Lower leg skin (tissue), 4 donors: ENCODE results near the gene SYNPO2L. TPM values are rescaled to one million over a fixed set of nuclear protein-coding genes. Genes with fewer than 3 reads are reported as not detected.
A peak's percentile ranks its signal among the peaks of the same experiment; 100 is the strongest.
"Not testable (repeated sequence)": the region's sequence is repeated elsewhere in the genome, so short reads cannot be mapped to it uniquely, and the experiment has no call there.

ENCODE experiments used
- DNase-seq, 2 donors: peaks; one replicate each; pipeline ENCODE4 v3.0.0-alpha.2; 2019; ENCODE audit warnings: low spot score in 2 of 2
- H3K4me3 ChIP-seq: fragments of 200-600 bp; sonication (generic); 2 replicates; pipeline ENCODE4 v1.5.1; 2017; ENCODE audit warnings: mild to moderate bottlenecking, low read depth; ENCODE audit not compliant: poor library complexity, severe bottlenecking
- POLR2A ChIP-seq, 2 donors: fragments of 450-650 bp; IDR thresholded peaks; one replicate each; pipeline ENCODE4 v1.6.1; 2016 to 2017; ENCODE audit warnings: antibody characterized with exemption in 2 of 2, mild to moderate bottlenecking in 1 of 2, moderate library complexity in 1 of 2
- WGBS, 2 donors: methylation state at CpG; one replicate each; pipeline ENCODE4 v1.1.5; 2018; 5-methylcytosine and 5-hydroxymethylcytosine counted together
- intact Hi-C: fragments of 100-400 bp; cut with DNase I; formaldehyde crosslinking; loops from one replicate; pipeline ENCODE4 v1.15.0; 2023; ENCODE audit warnings: low total_unique reads
- total RNA-seq, 4 donors: library from RNA; depleted of rRNA; stranded (reverse); fragments of >200 nt; gene quantifications; one replicate each; pipeline ENCODE4 v1.1.0, GENCODE V29; 2016
- TF ChIP-seq, protein P1 (sequence below), 3 donors: fragments of 450-650 bp; IDR thresholded peaks; one replicate each; pipeline ENCODE4 v1.5.1; 2016; ENCODE audit warnings: antibody characterized with exemption in 3 of 3, mild to moderate bottlenecking in 3 of 3, moderate library complexity in 2 of 3

The SYNPO2L gene
- total RNA-seq, 4 donors from 2014 or later, result not detected

DNA sequence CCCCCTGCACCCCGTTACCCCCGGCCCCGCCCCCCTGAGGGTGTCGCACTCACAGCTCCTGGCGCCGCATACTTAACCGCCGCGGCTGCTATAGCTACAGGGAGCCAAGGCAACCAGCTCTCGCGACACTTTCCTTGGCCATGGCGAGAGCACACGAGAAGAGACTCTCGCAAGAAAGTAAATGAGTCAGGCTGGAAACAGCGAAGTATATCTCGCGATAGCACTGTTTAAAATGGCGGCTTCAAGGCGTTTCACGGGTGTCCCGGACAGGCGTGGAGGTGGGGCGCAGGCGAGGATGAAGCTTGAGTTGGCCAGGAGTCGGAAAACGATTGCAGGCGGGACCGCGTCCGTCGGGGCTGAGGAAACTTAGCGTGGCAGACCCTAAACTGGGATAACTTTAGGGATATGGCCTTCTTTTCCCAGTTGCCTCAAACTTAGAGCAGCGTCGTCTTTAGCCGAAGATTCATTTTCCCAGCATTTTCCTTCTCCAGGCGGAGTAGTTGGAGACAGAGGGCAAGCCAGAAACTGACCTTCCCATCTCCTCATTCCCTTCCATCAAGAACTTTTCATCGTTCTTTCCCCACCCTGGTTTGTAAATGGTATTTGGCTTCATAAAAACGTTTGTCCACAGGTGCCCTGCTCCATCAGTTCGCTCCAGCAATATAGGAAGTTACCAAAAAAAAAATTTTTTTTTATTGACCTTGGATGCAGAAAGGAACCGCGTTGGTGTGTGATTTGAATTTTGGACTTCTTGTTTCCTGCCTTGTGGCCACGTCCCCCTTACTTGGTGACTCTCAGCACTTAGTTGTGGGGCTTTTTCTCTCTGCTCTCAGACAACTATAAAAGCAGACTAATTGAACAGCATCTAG, 29.7 kb downstream of the SYNPO2L start:
- 1 to 2% methylated on average over 39 to 41 of the region's 42 CpGs for WGBS, 2 donors
- TF ChIP-seq, protein P1, sequence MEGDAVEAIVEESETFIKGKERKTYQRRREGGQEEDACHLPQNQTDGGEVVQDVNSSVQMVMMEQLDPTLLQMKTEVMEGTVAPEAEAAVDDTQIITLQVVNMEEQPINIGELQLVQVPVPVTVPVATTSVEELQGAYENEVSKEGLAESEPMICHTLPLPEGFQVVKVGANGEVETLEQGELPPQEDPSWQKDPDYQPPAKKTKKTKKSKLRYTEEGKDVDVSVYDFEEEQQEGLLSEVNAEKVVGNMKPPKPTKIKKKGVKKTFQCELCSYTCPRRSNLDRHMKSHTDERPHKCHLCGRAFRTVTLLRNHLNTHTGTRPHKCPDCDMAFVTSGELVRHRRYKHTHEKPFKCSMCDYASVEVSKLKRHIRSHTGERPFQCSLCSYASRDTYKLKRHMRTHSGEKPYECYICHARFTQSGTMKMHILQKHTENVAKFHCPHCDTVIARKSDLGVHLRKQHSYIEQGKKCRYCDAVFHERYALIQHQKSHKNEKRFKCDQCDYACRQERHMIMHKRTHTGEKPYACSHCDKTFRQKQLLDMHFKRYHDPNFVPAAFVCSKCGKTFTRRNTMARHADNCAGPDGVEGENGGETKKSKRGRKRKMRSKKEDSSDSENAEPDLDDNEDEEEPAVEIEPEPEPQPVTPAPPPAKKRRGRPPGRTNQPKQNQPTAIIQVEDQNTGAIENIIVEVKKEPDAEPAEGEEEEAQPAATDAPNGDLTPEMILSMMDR (IDR thresholded peaks at IDR 0.05), result no peak
- TF ChIP-seq POLR2A (IDR thresholded peaks at IDR 0.05), result peak in 1 of 2 donors; percentile 12
- DNase-seq, result peak; percentile 95 to 98
- peak overlapping the region; percentile 87 for H3K4me3 ChIP-seq
- intact Hi-C loops, result loop anchor here (5.0 kb wide), 1 partner anchor 94 kb away; no protein-coding TSS in a partner anchor

DNA sequence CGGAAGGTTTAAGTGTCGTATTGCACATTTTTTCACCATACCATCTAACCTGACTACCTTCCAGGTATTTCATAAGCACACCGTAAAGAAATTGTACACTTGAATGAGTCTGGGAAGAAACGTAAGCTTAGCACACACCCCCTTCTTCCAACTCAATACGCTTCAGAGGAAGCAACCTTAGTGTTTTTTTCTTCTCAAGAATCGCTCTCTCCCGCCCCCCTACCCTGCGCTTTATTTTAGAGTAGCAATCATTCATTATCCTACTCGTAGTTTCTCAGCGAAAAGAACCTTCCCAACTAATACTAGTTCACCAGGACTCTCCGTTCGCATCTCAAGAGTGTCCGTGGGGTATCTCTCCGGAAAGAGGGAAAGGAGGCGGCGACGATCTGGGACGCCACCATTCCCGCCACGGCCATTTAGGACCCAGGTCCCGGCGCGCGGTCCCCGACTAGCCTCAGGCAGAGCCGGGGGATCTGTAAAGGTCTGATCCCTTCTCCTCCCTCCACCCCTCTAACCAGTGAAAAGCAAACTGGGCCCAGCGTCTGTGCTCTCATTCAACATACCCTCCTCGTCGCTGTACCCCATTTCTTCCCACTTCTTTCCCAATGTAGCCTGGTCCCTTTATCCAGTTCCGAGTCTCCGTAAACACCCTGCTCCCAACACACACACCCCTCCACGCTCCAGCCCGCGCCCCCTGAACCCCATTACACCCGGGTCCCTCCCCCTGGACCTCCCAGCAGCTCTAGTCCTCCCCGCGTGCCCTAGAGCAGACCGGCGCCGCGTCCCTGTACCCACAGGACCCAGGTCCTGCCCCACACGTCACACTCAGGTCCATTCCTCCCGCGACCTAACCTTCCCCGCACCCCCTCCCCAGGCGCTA, 30.6 kb downstream of the SYNPO2L start:
- no peak for TF ChIP-seq POLR2A (IDR thresholded peaks at IDR 0.05)
- TF ChIP-seq, protein P1 (IDR thresholded peaks at IDR 0.05), result no peak
- no peak for DNase-seq
- intact Hi-C loops, result loop anchor here (5.0 kb wide), 1 partner anchor 93 kb away; no protein-coding TSS in a partner anchor
- WGBS, 2 donors, result 0 to 1% methylated on average over 45 to 46 of the region's 46 CpGs
- H3K4me3 ChIP-seq, result peak overlapping the region; percentile 87

DNA sequence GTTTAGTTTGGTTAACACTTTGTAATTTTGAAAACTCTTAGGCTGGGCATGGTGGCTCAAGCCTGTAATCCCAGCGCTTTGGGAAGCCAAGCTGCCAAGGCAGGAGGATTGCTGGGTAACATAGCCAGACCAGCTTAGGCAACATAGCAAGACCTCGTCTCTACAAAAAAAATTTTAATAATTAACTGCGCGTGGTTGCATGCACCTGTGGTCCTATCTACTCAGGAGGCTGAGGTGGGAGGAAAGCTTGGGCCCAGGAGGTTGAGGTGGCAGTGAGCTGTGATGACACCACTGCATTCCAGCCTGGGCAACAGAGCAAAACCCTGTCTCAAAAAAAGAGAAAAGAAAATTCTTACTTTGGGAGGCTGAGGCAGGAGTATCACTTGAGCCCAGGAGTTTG, 32.8 kb downstream of the SYNPO2L start:
- TF ChIP-seq POLR2A (IDR thresholded peaks at IDR 0.05), result no peak
- TF ChIP-seq, protein P1 (IDR thresholded peaks at IDR 0.05), result no peak
- WGBS, 2 donors, result 89 to 95% methylated on average over 4 of the region's 4 CpGs
- H3K4me3 ChIP-seq, result no peak overlapping the region
- no peak for DNase-seq
- intact Hi-C loops, result no loop called here

DNA sequence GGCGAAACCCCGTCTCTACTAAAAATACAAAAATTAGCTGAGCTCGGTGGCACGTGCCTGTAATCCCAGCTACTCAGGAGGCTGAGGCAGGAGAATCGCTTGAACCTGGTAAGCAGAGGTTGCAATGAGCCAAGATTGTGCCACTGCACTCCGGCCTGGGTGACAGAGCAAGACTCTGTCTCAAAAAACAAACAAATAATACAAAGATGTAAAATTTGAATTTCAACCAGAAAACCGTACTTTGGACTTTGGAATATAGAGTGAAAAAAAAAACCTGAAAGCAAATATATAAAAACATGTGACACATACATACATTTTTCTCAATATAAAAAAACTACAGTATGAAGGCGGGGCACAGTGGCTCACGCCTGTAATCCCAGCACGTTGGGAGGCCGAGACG, 34.9 kb downstream of the SYNPO2L start:
- H3K4me3 ChIP-seq, intact Hi-C loops, DNase-seq: not testable (repeated sequence)
- 95 to 96% methylated on average over 12 of the region's 12 CpGs for WGBS, 2 donors

DNA sequence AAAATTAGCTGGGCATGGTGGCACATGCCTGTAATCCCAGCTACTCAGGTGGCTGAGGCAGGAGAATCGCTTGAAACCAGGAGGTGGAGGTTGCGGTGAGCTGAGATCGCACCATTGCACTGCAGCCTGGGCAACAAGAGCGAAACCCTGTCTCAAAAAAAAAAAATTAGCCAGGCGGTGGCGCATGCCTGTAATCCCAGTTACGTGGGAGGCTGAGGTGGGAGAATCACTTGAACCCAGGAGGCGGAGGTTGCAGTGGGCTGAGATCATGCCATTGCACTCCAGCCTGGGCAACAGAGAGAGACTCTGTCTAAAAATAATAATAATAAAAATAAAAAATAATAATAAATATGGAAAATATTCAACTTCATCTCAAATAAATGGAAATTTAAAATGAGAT, 38.7 kb downstream of the SYNPO2L start:
- DNase-seq, result peak in 1 of 2 donors; percentile 28
- intact Hi-C loops, result loop anchor here (1.0 kb wide), 1 partner anchor 21 kb away; no protein-coding TSS in a partner anchor
- WGBS, 2 donors, result 95 to 98% methylated on average over 8 of the region's 8 CpGs
- H3K4me3 ChIP-seq, result not testable (repeated sequence)

DNA sequence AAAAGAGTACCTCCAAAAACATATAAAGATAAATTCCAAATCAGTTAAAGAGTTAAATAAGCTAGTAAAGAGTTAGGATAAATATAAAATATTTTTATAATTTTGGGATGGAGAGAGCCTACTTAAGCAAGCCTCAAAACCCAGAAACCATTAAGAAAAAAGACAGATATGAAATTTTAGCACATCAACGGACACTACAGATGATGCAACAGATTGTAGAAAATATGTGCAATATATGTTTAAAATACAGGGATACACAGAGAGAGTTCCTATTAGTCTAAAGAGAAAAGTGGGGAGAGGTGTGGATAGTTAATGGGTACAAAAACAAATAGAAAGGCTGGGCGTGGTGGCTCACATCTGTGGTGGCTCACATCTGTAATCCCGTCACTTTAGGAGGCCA, 41.1 kb downstream of the SYNPO2L start:
- intact Hi-C loops, result no loop called here
- no peak for TF ChIP-seq POLR2A (IDR thresholded peaks at IDR 0.05)
- TF ChIP-seq, protein P1 (IDR thresholded peaks at IDR 0.05), result no peak
- 89 to 98% methylated on average over 3 of the region's 3 CpGs for WGBS, 2 donors
- no peak overlapping the region for H3K4me3 ChIP-seq
- peak in 1 of 2 donors; percentile 8 for DNase-seq
